H9 (cell line): ENCODE data around the gene TIMM13. TPM values are rescaled to one million over a fixed set of nuclear protein-coding genes. Genes with fewer than 3 reads are reported as not detected.

Experiments
- DNase-seq: peaks from one replicate; pipeline ENCODE4 v3.0.0-alpha.2; 2017
- H2AFZ ChIP-seq: one replicate; pipeline ENCODE4 v1.6.1; 2013; ENCODE audit warnings: mild to moderate bottlenecking, low read length, control low read depth, moderate library complexity
- H2AK5ac ChIP-seq: 2 replicates; pipeline ENCODE4 v1.6.1; 2013; ENCODE audit warnings: low read length, control low read depth, mixed read lengths; ENCODE audit not compliant: insufficient read length
- H2BK120ac ChIP-seq: one replicate; pipeline ENCODE4 v1.6.1; 2013; ENCODE audit warnings: low read depth, mild to moderate bottlenecking, low read length, control low read depth, inconsistent platforms; ENCODE audit not compliant: poor library complexity, severe bottlenecking
- H2BK12ac ChIP-seq: 2 replicates; pipeline ENCODE4 v1.6.1; 2013; ENCODE audit warnings: low read length, control low read depth, mixed read lengths, low read depth; ENCODE audit not compliant: insufficient read length
- H2BK15ac ChIP-seq: 2 replicates; pipeline ENCODE4 v1.6.1; 2013; ENCODE audit warnings: low read depth, low read length, control low read depth
- H2BK20ac ChIP-seq: one replicate; pipeline ENCODE4 v1.6.1; 2013; ENCODE audit warnings: low read depth, mild to moderate bottlenecking, low read length, control low read depth, inconsistent platforms; ENCODE audit not compliant: poor library complexity, severe bottlenecking
- H2BK5ac ChIP-seq: 2 replicates; pipeline ENCODE4 v1.6.1; 2013; ENCODE audit warnings: low read length, control low read depth, mixed read lengths; ENCODE audit not compliant: insufficient read length
- H3K14ac ChIP-seq: 2 replicates; pipeline ENCODE4 v1.6.1; 2013; ENCODE audit warnings: low read length, control low read depth; ENCODE audit not compliant: insufficient read depth
- H3K18ac ChIP-seq: 2 replicates; pipeline ENCODE4 v1.6.1; 2013; ENCODE audit warnings: low read depth, mild to moderate bottlenecking, mixed read lengths, low read length, control low read depth; ENCODE audit not compliant: insufficient read length
- H3K23ac ChIP-seq: 2 replicates; pipeline ENCODE4 v1.6.1; 2013; ENCODE audit warnings: low read length, control low read depth, mixed read lengths, low read depth; ENCODE audit not compliant: insufficient read length
- H3K23me2 ChIP-seq: 2 replicates; pipeline ENCODE4 v1.6.1; 2013; ENCODE audit warnings: low read depth, mild to moderate bottlenecking, mixed read lengths, low read length, control low read depth; ENCODE audit not compliant: insufficient read length, poor library complexity, severe bottlenecking
- H3K27ac ChIP-seq: 2 replicates; pipeline ENCODE4 v1.5.1; 2013; ENCODE audit warnings: low read length, control low read depth, mixed read lengths, low read depth; ENCODE audit not compliant: insufficient read length
- H3K27me3 ChIP-seq: 2 replicates; pipeline ENCODE4 v1.6.1; 2013; ENCODE audit warnings: low read length, control low read depth, inconsistent platforms; ENCODE audit not compliant: insufficient read depth
- H3K4ac ChIP-seq: 2 replicates; pipeline ENCODE4 v1.6.1; 2013; ENCODE audit warnings: low read depth, mild to moderate bottlenecking, control low read depth, inconsistent platforms, low read length, moderate library complexity
- H3K4me1 ChIP-seq: 2 replicates; pipeline ENCODE4 v1.6.1; 2013; ENCODE audit warnings: low read length, control low read depth, inconsistent platforms; ENCODE audit not compliant: insufficient read depth
- H3K4me2 ChIP-seq: 2 replicates; pipeline ENCODE4 v1.6.1; 2013; ENCODE audit warnings: low read length, control low read depth, mixed read lengths; ENCODE audit not compliant: insufficient read length, insufficient read depth
- H3K56ac ChIP-seq: 2 replicates; pipeline ENCODE4 v1.6.1; 2013; ENCODE audit warnings: low read depth, mild to moderate bottlenecking, mixed read lengths, low read length, control low read depth; ENCODE audit not compliant: insufficient read length
- H3K79me1 ChIP-seq: 2 replicates; pipeline ENCODE4 v1.6.1; 2013; ENCODE audit warnings: low read depth, mild to moderate bottlenecking, moderate library complexity, low read length, control low read depth, inconsistent platforms; ENCODE audit not compliant: insufficient read depth, poor library complexity, severe bottlenecking
- H3K79me2 ChIP-seq: 2 replicates; pipeline ENCODE4 v1.6.1; 2013; ENCODE audit warnings: low read length, control low read depth, inconsistent platforms; ENCODE audit not compliant: insufficient read depth
- H3K9ac ChIP-seq: 2 replicates; pipeline ENCODE4 v1.6.1; 2013; ENCODE audit warnings: low read length, control low read depth, mixed read lengths; ENCODE audit not compliant: insufficient read length; ENCODE audit errors: extremely low read depth
- H3K9me3 ChIP-seq: one replicate; pipeline ENCODE4 v1.6.1; 2013; ENCODE audit warnings: low read depth, low read length, inconsistent platforms; ENCODE audit not compliant: control insufficient read depth
- H3T11ph ChIP-seq: one replicate; pipeline ENCODE4 v1.6.1; 2013; ENCODE audit warnings: mild to moderate bottlenecking, low read length, control low read depth, inconsistent platforms
- H4K20me1 ChIP-seq: one replicate; pipeline ENCODE4 v1.6.1; 2013; ENCODE audit not compliant: control insufficient read depth, insufficient read length, insufficient read depth
- H4K5ac ChIP-seq: 2 replicates; pipeline ENCODE4 v1.6.1; 2013; ENCODE audit warnings: low read depth, mild to moderate bottlenecking, mixed read lengths, low read length, control low read depth; ENCODE audit not compliant: insufficient read length
- H4K8ac ChIP-seq: replicated peaks from 2 replicates; pipeline ENCODE4 v1.6.1; 2013; ENCODE audit warnings: low read length, control low read depth, mixed read lengths, low read depth; ENCODE audit not compliant: insufficient read length
- H4K91ac ChIP-seq: 2 replicates; pipeline ENCODE4 v1.6.1; 2013; ENCODE audit warnings: low read depth, mild to moderate bottlenecking, moderate library complexity, mixed read lengths, low read length, control low read depth; ENCODE audit not compliant: insufficient read length
- H3K27ac Mint-ChIP-seq, 3 experiments: 2 replicates in 2 of 3; 3 replicates in 1 of 3; pipeline ENCODE4 v1.8.0; 2020 to 2021; ENCODE audit warnings: mixed read lengths in 3 of 3, mild to moderate bottlenecking in 1 of 3, moderate library complexity in 1 of 3
- H3K27me3 Mint-ChIP-seq: 2 replicates; pipeline ENCODE4 v1.8.0; 2021; ENCODE audit warnings: low read depth, mild to moderate bottlenecking, moderate library complexity, mixed read lengths
- H3K36me3 Mint-ChIP-seq, 3 experiments: 2 replicates in 2 of 3; 3 replicates in 1 of 3; pipeline ENCODE4 v1.8.0; 2020 to 2021; ENCODE audit warnings: low read depth in 3 of 3, mixed read lengths in 3 of 3; ENCODE audit not compliant: insufficient read depth in 1 of 3
- H3K4me1 Mint-ChIP-seq, 2 experiments: 2 replicates each; pipeline ENCODE4 v1.8.0; 2020; ENCODE audit warnings: mixed read lengths in 2 of 2
- H3K4me3 Mint-ChIP-seq, 2 experiments: 2 replicates in 1 of 2; 3 replicates in 1 of 2; pipeline ENCODE4 v1.8.0; 2020 to 2021; ENCODE audit warnings: mild to moderate bottlenecking in 2 of 2, mixed read lengths in 2 of 2, moderate library complexity in 1 of 2
- H3K9me3 Mint-ChIP-seq, 2 experiments: 2 replicates in 1 of 2; 3 replicates in 1 of 2; pipeline ENCODE4 v1.8.0; 2020; ENCODE audit warnings: mild to moderate bottlenecking in 2 of 2, mixed read lengths in 2 of 2, moderate library complexity in 1 of 2
- WGBS: extraction: QIAGEN DNeasy Blood & Tissue Kit; methylation state at CpG from one replicate; pipeline ENCODE4 v1.1.7; 2013; ENCODE audit warnings: missing lambda C conversion rate, low lambda C conversion rate, mixed read lengths; ENCODE audit not compliant: insufficient read length; ENCODE audit errors: extremely low coverage; 5-methylcytosine and 5-hydroxymethylcytosine counted together
- total RNA-seq: library from RNA; stranded (reverse); gene quantifications from 2 replicates; pipeline ENCODE4 v1.2.1, GENCODE V29; 2021
- TF ChIP-seq, protein P1 (sequence below): fragments of 200-600 bp; sonication (generic); conservative IDR thresholded peaks from 3 replicates; pipeline ENCODE4 v1.8.0; 2021; ENCODE audit warnings: antibody characterized with exemption, mild to moderate bottlenecking

TIMM13 gene
- total RNA-seq, 1 experiment from 2014 or later: 214 TPM

DNA sequence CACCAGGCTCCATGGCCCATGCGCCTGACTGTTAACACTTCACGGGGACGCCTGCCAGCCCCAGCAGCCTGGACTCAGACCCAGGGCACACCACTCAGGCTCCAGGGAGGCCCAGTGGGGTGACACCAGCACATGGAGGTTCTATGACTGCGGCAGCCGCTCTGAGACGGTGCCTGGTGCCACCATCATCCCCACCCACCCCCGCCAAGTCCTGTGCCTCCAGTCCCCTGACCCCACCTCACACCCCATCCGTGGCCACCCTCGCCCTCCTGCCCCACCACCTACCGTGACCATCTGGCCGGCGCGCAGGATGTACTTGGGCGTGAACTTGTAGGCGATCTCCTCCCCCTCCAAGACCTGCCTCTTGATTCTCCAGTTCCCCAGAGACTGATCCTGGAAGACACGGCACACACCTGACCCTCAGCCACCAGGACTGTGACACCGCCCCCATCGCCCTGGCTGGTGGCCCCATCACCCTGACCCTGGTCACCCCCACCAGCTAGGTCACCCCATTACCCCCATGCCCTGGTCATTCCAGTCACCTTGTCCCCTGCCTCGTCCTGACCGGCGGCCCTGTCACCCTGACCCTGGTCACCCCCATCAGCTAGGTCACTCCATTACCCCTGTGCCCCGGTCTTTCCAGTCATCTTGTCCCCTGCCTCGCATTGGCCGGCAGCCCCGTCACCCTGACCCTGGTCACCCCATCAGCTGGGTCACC is 4.9 kb upstream of the TIMM13 start:
- H2BK120ac ChIP-seq: no peak overlapping the region
- no peak overlapping the region for H3K56ac ChIP-seq
- no peak overlapping the region for H2BK20ac ChIP-seq
- H3K14ac ChIP-seq: no peak overlapping the region
- no peak overlapping the region; a peak in 1 of 7 replicates for H3K27ac Mint-ChIP-seq
- H3K4me2 ChIP-seq: no peak overlapping the region
- H4K8ac ChIP-seq: no peak overlapping the region
- H2BK5ac ChIP-seq: no peak overlapping the region
- no peak overlapping the region for H2AFZ ChIP-seq
- no peak overlapping the region for H4K5ac ChIP-seq
- no peaks in the 10 kb centered on the region for H3K27me3 ChIP-seq
- no peak overlapping the region for H3K9ac ChIP-seq
- peaks cover 2% of the 10 kb centered on the region for H3K27me3 Mint-ChIP-seq
- H2BK15ac ChIP-seq: no peak overlapping the region
- H3K18ac ChIP-seq: no peak overlapping the region
- no peak overlapping the region for H2BK12ac ChIP-seq
- no peak overlapping the region for H2AK5ac ChIP-seq
- H3T11ph ChIP-seq: no peak overlapping the region
- no CpG with 5 or more reads among the region's 25 CpGs for WGBS
- H3K4ac ChIP-seq: no peak overlapping the region
- peaks cover 13 to 48% (median 42%) of the 10 kb centered on the region in 3 experiments; a peak in 6 of 7 replicates for H3K36me3 Mint-ChIP-seq
- DNase-seq: no peak
- TF ChIP-seq, protein P1, sequence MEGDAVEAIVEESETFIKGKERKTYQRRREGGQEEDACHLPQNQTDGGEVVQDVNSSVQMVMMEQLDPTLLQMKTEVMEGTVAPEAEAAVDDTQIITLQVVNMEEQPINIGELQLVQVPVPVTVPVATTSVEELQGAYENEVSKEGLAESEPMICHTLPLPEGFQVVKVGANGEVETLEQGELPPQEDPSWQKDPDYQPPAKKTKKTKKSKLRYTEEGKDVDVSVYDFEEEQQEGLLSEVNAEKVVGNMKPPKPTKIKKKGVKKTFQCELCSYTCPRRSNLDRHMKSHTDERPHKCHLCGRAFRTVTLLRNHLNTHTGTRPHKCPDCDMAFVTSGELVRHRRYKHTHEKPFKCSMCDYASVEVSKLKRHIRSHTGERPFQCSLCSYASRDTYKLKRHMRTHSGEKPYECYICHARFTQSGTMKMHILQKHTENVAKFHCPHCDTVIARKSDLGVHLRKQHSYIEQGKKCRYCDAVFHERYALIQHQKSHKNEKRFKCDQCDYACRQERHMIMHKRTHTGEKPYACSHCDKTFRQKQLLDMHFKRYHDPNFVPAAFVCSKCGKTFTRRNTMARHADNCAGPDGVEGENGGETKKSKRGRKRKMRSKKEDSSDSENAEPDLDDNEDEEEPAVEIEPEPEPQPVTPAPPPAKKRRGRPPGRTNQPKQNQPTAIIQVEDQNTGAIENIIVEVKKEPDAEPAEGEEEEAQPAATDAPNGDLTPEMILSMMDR: no peak
- no peak overlapping the region for H3K23ac ChIP-seq
- H3K79me1 ChIP-seq: no peaks in the 10 kb centered on the region
- no peaks in the 10 kb centered on the region for H3K9me3 Mint-ChIP-seq
- no peaks in the 10 kb centered on the region for H4K20me1 ChIP-seq
- H3K4me1 Mint-ChIP-seq: peaks cover 14 to 19% of the 10 kb centered on the region in 2 experiments
- H3K4me1 ChIP-seq: no peaks in the 10 kb centered on the region; the same call in 1 of the 2 replicates
- no peaks in the 10 kb centered on the region for H3K23me2 ChIP-seq
- H4K91ac ChIP-seq: no peak overlapping the region
- no peak overlapping the region for H3K4me3 Mint-ChIP-seq
- H3K27ac ChIP-seq: no peak overlapping the region
- H3K9me3 ChIP-seq: no peaks in the 10 kb centered on the region
- H3K79me2 ChIP-seq: no peaks in the 10 kb centered on the region
